Iris pigment epithelial cell (primary cell): Measurements from ENCODE around the gene PPP1R8.

Experiments used
- DNase-seq: peaks from one replicate; pipeline ENCODE4 v3.0.0-alpha.2; 2011; ENCODE audit warnings: low read depth

The PPP1R8 gene

GRCh38 chr1:27894521-27894920, 63.9 kb downstream of the PPP1R8 start:
- no peak for DNase-seq
